DMS 273 (cell line): Measurements from ENCODE around the gene TMEM168.
"Not testable (repeated sequence)": the region's sequence is repeated elsewhere in the genome, so short reads cannot be mapped to it uniquely, and the experiment has no call there.

ENCODE experiments used
- DNase-seq: peaks from one replicate; lab custom pipeline; 2025; ENCODE audit not compliant: unreplicated experiment; lab: John Stamatoyannopoulos, UW

The TMEM168 gene

GRCh38 chr7:112789817-112790585 is at the start of gene TMEM168:
Gene TMEM168 (minus strand): TSS chr7:112790393. CDS start chr7:112784825, 5,568 bp downstream.
- DNase-seq: peak; percentile 95

GRCh38 chr7:112835928-112836327 is 45.7 kb upstream of the TMEM168 start:
- DNase-seq: not testable (repeated sequence)

- no peak for DNase-seq
Measured at GRCh38 chr7:112833082-112833481, 42.9 kb upstream of the TMEM168 start.

- DNase-seq: no peak
Measured at GRCh38 chr7:112830769-112831168, 40.6 kb upstream of the TMEM168 start.

GRCh38 chr7:112828696-112829095 is 38.5 kb upstream of the TMEM168 start:
- DNase-seq: no peak

- no peak for DNase-seq
Measured at GRCh38 chr7:112821345-112821744, 31.2 kb upstream of the TMEM168 start.

GRCh38 chr7:112819536-112819935 is 29.3 kb upstream of the TMEM168 start:
- DNase-seq: no peak

- peak; percentile 74 for DNase-seq
Measured at GRCh38 chr7:112806156-112806555, 16.0 kb upstream of the TMEM168 start.

- no peak for DNase-seq
Measured at GRCh38 chr7:112802406-112802805, 12.2 kb upstream of the TMEM168 start.

GRCh38 chr7:112800486-112800885 is 10.3 kb upstream of the TMEM168 start:
- no peak for DNase-seq

GRCh38 chr7:112799448-112800120 is 9.4 kb upstream of the TMEM168 start:
- no peak for DNase-seq

GRCh38 chr7:112798274-112799159 is 8.3 kb upstream of the TMEM168 start:
- peak; percentile 42 for DNase-seq

GRCh38 chr7:112796552-112796951 is 6.4 kb upstream of the TMEM168 start:
- DNase-seq: not testable (repeated sequence)

GRCh38 chr7:112792441-112792840 is 2.2 kb upstream of the TMEM168 start:
- no peak for DNase-seq

- DNase-seq: no peak
Measured at GRCh38 chr7:112791465-112792168, 1.4 kb upstream of the TMEM168 start.

- peak; percentile 56 for DNase-seq
Measured at GRCh38 chr7:112790586-112791003, 402 bp upstream of the TMEM168 start.

GRCh38 chr7:112789453-112789816 is 758 bp downstream of the TMEM168 start:
- no peak for DNase-seq

GRCh38 chr7:112788778-112789343 is 1.3 kb downstream of the TMEM168 start:
- DNase-seq: no peak

GRCh38 chr7:112784603-112785002 is 5.6 kb downstream of the TMEM168 start:
- no peak for DNase-seq

GRCh38 chr7:112782498-112782897 is 7.7 kb downstream of the TMEM168 start:
- DNase-seq: peak; percentile 28
